OCI-LY7 (cell line): ENCODE data around the gene NKAIN2. TPM values are rescaled to one million over a fixed set of nuclear protein-coding genes. Genes with fewer than 3 reads are reported as not detected.

ENCODE experiments used
- BruUV-seq: library from RNA; stranded (reverse); fragments of 400-500 nt; replicated peaks from 2 replicates; lab custom pipeline; 2021; lab: Mats Ljungman, UMichigan
- CTCF ChIA-PET: fragments of 300-600 bp; sonication (Branson Sonifier 250); formaldehyde crosslinking; loops from one replicate; lab custom pipeline; 2022; ENCODE audit warnings: antibody characterized with exemption; ENCODE audit not compliant: unreplicated experiment; lab: Charles Lee
- POLR2A ChIA-PET: fragments of 300-600 bp; sonication (Branson Sonifier 250); formaldehyde crosslinking; loops from one replicate; lab custom pipeline; 2022; ENCODE audit warnings: antibody characterized with exemption; lab: Charles Lee
- DNase-seq: peaks from one replicate; pipeline ENCODE4 v3.0.0-alpha.2; 2015; ENCODE audit warnings: low spot score
- H2AFZ ChIP-seq: fragments of 200-600 bp; sonication (generic), shearing (Covaris generic); 2 replicates; pipeline ENCODE4 v1.6.1; 2014; ENCODE audit warnings: mild to moderate bottlenecking, antibody characterized with exemption, low read length, moderate library complexity
- H3K27ac ChIP-seq: fragments of 200-600 bp; sonication (generic); 2 replicates; pipeline ENCODE4 v1.5.1; 2014; ENCODE audit warnings: mixed run types, low read depth, mild to moderate bottlenecking, moderate library complexity, low read length, inconsistent platforms; ENCODE audit not compliant: poor library complexity, severe bottlenecking
- H3K36me3 ChIP-seq: fragments of 200-600 bp; sonication (generic); 2 replicates; pipeline ENCODE4 v1.6.1; 2014; ENCODE audit warnings: mild to moderate bottlenecking, antibody characterized with exemption, low read length, moderate library complexity, mixed read lengths; ENCODE audit not compliant: insufficient read depth
- H3K4me1 ChIP-seq: fragments of 200-600 bp; sonication (generic); 2 replicates; pipeline ENCODE4 v1.5.1; 2014; ENCODE audit warnings: mild to moderate bottlenecking, low read length; ENCODE audit not compliant: insufficient read depth, poor library complexity, severe bottlenecking
- H3K4me2 ChIP-seq: fragments of 200-600 bp; sonication (generic); 2 replicates; pipeline ENCODE4 v1.6.1; 2014; ENCODE audit warnings: mild to moderate bottlenecking, low read length
- H3K4me3 ChIP-seq: fragments of 200-600 bp; sonication (generic); 2 replicates; pipeline ENCODE4 v1.5.1; 2014; ENCODE audit warnings: mild to moderate bottlenecking, low read depth, low read length; ENCODE audit not compliant: poor library complexity, severe bottlenecking
- H3K79me2 ChIP-seq: fragments of 200-600 bp; sonication (generic); 2 replicates; pipeline ENCODE4 v1.6.1; 2016; ENCODE audit warnings: low read depth, mild to moderate bottlenecking, low read length, moderate library complexity, mixed read lengths; ENCODE audit not compliant: insufficient read depth
- H3K9me2 ChIP-seq: fragments of 200-600 bp; sonication (generic); 2 replicates; pipeline ENCODE4 v1.6.1; 2016; ENCODE audit warnings: mild to moderate bottlenecking, low read length, mixed read lengths; ENCODE audit not compliant: insufficient read depth
- H3K9me3 ChIP-seq: fragments of 200-600 bp; sonication (generic); 2 replicates; pipeline ENCODE4 v1.6.1; 2014; ENCODE audit warnings: mild to moderate bottlenecking, mixed run types, low read length, mixed read lengths
- H4K20me1 ChIP-seq: fragments of 200-600 bp; sonication (generic); 2 replicates; pipeline ENCODE4 v1.6.1; 2014; ENCODE audit warnings: mild to moderate bottlenecking, antibody characterized with exemption, low read length, moderate library complexity, mixed read lengths; ENCODE audit not compliant: insufficient read depth
- EZH2phosphoT487 ChIP-seq: fragments of 200-600 bp; sonication (generic); IDR thresholded peaks from 2 replicates; pipeline ENCODE4 v1.6.1; 2018; ENCODE audit warnings: low read depth, borderline replicate concordance, mild to moderate bottlenecking, mixed run types, antibody characterized with exemption, low read length, moderate library complexity, mixed read lengths
- intact Hi-C: fragments of 100-400 bp; cut with micrococcal nuclease; formaldehyde crosslinking; loops from one replicate; pipeline ENCODE4 v1.10.0; 2022; ENCODE audit not compliant: unreplicated experiment
- total RNA-seq, 2 experiments: library from RNA; depleted of rRNA in 1 of 2; stranded (reverse); fragments of >200 nt in 1 of 2; shearing (Covaris generic) in 1 of 2; gene quantifications; 2 replicates each; pipeline ENCODE4 v1.2.3, GENCODE V29; 2014 to 2022
- TF ChIP-seq, protein P1 (sequence below): fragments of 200-600 bp; sonication (generic); conservative IDR thresholded peaks from 2 replicates; pipeline ENCODE4 v1.5.1; 2014; ENCODE audit warnings: mild to moderate bottlenecking, antibody characterized with exemption, low read length, moderate library complexity, mixed read lengths

NKAIN2 gene
- total RNA-seq, 2 experiments from 2014 or later: not detected

DNA sequence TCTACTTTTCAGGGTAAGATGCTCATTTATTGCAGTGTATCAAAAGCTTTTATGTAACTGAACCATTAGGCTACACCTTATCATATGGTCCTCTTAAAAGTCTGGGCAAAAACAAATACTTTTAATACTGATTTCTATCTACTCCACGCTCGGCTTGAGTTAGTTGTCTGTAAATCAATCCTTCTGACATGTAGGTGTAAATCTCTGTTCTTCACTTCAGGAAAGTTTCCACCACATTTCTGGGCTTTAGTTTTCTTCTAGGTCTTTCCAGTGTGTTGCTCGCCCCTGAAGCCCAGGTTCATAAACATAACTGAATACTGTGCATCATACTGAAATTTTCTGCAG lies 1069.4 kb downstream of the NKAIN2 start:
- Histone ChIP-seq H3K4me3 (no peak overlapping the region), H2AFZ (no peak overlapping the region), H3K9me3 (no peaks in the 10 kb centered on the region), H3K79me2 (no peaks in the 10 kb centered on the region), H4K20me1 (no peaks in the 10 kb centered on the region), H3K4me1 (no peaks in the 10 kb centered on the region), H3K27ac (no peak overlapping the region), H3K4me2 (no peak overlapping the region), H3K9me2 (no peaks in the 10 kb centered on the region), H3K36me3 (no peaks in the 10 kb centered on the region)
- DNase-seq: no peak
- no peak for TF ChIP-seq EZH2phosphoT487
- TF ChIP-seq, protein P1, sequence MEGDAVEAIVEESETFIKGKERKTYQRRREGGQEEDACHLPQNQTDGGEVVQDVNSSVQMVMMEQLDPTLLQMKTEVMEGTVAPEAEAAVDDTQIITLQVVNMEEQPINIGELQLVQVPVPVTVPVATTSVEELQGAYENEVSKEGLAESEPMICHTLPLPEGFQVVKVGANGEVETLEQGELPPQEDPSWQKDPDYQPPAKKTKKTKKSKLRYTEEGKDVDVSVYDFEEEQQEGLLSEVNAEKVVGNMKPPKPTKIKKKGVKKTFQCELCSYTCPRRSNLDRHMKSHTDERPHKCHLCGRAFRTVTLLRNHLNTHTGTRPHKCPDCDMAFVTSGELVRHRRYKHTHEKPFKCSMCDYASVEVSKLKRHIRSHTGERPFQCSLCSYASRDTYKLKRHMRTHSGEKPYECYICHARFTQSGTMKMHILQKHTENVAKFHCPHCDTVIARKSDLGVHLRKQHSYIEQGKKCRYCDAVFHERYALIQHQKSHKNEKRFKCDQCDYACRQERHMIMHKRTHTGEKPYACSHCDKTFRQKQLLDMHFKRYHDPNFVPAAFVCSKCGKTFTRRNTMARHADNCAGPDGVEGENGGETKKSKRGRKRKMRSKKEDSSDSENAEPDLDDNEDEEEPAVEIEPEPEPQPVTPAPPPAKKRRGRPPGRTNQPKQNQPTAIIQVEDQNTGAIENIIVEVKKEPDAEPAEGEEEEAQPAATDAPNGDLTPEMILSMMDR: no peak
- POLR2A ChIA-PET: interaction anchor here (0.6 kb wide), 1 partner anchor 320 kb away, joined by 3 read pairs; no protein-coding TSS in a partner anchor
- CTCF ChIA-PET: no interaction called here
- no TSS peak for BruUV-seq
- intact Hi-C loops: loop anchor here (5.0 kb wide), 1 partner anchor 239 kb away; no protein-coding TSS in a partner anchor

Other genes with a start within 250 kb of the NKAIN2 start
- 0.10 TPM in 1 of 2 replicates, not detected in the other for gene TRDN, start 166.9 kb upstream of the NKAIN2 start, total RNA-seq (2014; rRNA removed; shearing (Covaris generic))
- not detected in 2 replicates for gene TRDN, start 166.9 kb upstream of the NKAIN2 start, total RNA-seq (2022)